PC-3 (cell line): ENCODE measurements around the gene WDR27.

ENCODE experiments used
- EZH2 ChIP-seq: fragments of 300-600 bp; sonication (generic); IDR thresholded peaks from one replicate; pipeline ENCODE4 v1.6.1; 2017; ENCODE audit warnings: antibody characterized with exemption, mild to moderate bottlenecking, low read length; ENCODE audit not compliant: unreplicated experiment
- EZH2phosphoT487 ChIP-seq: fragments of 300-600 bp; sonication (generic); IDR thresholded peaks from 2 replicates; pipeline ENCODE4 v1.6.1; 2018; ENCODE audit warnings: mild to moderate bottlenecking, antibody characterized with exemption, low read length, borderline replicate concordance
- TF ChIP-seq, protein P1 (sequence below): fragments of 300-600 bp; sonication (generic); conservative IDR thresholded peaks from 2 replicates; pipeline ENCODE4 v1.5.1; 2017; ENCODE audit warnings: antibody characterized with exemption, low read depth, mild to moderate bottlenecking, low read length

DNA sequence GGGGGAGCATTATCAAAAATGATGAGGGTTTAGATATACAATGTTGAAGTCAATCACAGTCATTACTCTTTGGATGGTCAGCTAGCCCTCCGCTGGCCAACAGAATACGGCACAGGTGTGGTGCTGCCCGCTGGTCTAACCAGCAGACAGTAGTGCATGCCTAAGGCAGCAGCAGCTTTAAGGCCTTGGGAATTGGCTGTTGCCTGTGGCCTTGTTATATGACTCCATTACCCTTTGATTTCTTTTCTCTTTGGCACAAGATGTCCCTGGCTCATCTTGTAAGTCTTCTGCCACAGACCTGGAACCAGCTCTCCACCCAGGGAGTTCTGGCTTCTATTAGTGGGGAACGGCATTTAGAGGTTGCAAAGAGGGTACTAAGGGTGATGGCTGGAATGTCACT, 110.2 kb downstream of the WDR27 start:
- TF ChIP-seq, protein P1, sequence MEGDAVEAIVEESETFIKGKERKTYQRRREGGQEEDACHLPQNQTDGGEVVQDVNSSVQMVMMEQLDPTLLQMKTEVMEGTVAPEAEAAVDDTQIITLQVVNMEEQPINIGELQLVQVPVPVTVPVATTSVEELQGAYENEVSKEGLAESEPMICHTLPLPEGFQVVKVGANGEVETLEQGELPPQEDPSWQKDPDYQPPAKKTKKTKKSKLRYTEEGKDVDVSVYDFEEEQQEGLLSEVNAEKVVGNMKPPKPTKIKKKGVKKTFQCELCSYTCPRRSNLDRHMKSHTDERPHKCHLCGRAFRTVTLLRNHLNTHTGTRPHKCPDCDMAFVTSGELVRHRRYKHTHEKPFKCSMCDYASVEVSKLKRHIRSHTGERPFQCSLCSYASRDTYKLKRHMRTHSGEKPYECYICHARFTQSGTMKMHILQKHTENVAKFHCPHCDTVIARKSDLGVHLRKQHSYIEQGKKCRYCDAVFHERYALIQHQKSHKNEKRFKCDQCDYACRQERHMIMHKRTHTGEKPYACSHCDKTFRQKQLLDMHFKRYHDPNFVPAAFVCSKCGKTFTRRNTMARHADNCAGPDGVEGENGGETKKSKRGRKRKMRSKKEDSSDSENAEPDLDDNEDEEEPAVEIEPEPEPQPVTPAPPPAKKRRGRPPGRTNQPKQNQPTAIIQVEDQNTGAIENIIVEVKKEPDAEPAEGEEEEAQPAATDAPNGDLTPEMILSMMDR: no peak
- TF ChIP-seq EZH2: no peak
- TF ChIP-seq EZH2phosphoT487: no peak
